ENCODE data around the gene NUMB.

The NUMB gene

DNA sequence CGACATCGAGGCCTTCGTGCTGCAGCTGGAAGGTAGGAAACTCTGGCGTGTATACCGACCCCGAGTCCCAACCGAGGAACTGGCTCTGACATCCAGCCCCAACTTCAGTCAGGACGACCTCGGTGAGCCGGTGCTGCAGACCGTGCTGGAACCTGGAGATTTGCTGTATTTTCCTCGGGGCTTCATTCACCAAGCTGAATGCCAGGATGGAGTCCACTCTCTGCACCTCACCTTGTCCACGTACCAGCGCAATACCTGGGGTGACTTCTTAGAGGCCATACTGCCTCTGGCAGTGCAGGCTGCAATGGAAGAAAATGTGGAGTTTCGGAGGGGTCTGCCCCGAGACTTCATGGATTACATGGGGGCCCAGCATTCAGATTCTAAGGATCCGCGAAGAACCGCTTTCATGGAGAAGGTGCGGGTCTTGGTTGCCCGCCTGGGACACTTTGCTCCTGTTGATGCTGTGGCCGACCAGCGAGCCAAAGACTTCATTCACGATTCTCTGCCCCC is 33.8 kb upstream of the NUMB start:
- TF ChIP-seq, protein P1, sequence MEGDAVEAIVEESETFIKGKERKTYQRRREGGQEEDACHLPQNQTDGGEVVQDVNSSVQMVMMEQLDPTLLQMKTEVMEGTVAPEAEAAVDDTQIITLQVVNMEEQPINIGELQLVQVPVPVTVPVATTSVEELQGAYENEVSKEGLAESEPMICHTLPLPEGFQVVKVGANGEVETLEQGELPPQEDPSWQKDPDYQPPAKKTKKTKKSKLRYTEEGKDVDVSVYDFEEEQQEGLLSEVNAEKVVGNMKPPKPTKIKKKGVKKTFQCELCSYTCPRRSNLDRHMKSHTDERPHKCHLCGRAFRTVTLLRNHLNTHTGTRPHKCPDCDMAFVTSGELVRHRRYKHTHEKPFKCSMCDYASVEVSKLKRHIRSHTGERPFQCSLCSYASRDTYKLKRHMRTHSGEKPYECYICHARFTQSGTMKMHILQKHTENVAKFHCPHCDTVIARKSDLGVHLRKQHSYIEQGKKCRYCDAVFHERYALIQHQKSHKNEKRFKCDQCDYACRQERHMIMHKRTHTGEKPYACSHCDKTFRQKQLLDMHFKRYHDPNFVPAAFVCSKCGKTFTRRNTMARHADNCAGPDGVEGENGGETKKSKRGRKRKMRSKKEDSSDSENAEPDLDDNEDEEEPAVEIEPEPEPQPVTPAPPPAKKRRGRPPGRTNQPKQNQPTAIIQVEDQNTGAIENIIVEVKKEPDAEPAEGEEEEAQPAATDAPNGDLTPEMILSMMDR (IDR thresholded peaks at IDR 0.05; ENCODE audit: borderline replicate concordance, insufficient read depth, low read depth, low read length) = no peak

DNA sequence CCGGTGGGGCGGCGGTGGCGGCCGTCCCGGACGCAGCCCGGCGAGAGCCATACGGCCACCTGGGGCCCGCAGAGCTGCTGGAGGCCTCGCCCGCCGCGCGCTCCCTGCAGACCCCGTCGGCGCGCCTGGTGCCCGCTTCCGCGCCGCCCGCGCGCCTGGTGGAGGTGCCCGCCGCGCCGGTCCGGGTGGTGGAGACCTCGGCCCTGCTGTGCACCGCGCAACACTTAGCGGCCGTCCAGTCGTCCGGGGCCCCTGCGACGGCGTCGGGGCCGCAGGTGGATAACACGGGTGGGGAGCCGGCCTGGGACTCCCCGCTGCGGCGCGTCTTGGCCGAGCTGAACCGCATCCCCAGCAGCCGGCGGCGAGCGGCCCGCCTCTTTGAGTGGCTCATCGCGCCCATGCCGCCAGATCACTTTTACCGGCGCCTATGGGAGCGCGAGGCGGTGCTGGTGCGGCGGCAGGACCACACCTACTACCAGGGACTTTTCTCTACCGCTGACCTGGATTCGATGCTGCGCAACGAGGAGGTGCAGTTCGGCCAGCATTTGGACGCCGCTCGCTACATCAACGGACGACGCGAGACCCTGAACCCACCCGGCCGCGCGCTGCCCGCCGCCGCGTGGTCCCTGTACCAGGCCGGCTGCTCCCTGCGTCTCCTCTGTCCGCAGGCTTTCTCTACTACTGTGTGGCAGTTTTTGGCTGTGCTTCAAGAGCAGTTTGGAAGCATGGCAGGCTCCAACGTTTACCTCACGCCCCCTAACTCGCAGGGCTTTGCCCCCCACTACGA is 33.1 kb upstream of the NUMB start:
- H3K4me3 ChIP-seq (ENCODE audit: low read depth, low read length) = peak overlapping the region; percentile 86
- TF ChIP-seq, protein P1 (IDR thresholded peaks at IDR 0.05; ENCODE audit: borderline replicate concordance, insufficient read depth, low read depth, low read length) = no peak

More for the DNA sequence above, 33.8 kb upstream of the NUMB start:
- H3K4me3 ChIP-seq (ENCODE audit: low read depth, low read length) = peak overlapping the region; percentile 86

DNA sequence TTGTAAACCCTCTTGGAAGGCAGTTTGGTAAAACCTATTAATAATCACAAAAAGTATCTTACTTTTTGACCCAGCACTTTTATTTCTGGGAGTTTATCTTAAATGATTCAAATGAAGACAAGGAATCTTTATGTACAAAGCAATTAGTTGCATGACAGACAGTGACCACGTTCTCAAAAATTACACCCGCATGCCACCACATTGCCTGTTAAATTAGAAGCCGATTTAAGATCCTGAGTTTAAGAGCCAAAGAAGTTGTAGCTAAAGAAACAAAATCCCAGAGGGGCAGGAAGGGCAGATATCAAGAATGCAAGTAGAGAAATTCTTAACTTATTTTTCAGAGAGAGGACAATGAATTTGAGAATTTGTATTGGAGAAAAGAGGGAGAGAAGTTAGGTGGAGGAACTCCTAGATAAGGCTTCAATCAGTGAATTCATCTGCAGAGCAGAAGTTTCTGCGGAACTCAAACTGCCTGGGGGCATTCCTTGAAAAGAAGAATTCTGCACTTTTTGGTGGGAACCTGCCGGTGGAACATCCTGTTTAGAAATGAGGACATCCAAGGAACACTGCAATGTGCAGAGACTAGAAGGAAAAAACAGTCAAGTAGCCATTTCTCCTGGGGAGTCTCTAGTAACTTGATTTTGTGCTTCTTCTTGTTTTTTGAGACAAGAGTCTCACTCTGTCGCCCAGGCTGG is 31.3 kb upstream of the NUMB start:
- TF ChIP-seq, protein P1 (IDR thresholded peaks at IDR 0.05; ENCODE audit: borderline replicate concordance, insufficient read depth, low read depth, low read length) = no peak
- no peak overlapping the region for H3K4me3 ChIP-seq (ENCODE audit: low read depth, low read length)

DNA sequence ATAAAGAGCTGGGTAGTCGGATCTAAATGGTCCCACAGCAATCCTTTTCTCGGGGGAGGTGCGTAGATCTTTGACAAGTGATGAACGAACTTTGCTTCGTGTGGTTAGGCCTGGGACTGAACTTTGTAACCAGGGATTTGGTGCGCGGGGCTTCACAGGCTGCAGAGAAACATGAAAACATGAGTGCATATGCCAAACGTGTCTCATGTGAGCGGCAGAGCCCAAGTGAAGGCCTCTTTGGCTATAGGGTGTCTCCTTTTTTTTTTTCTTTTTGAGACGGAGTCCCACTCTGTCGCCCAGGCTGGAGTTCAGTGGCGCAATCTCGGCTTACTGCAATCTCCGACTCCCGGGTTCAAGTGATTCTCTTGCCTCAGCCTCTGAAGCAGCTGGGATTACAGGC is 20.3 kb upstream of the NUMB start:
- TF ChIP-seq, protein P1 (IDR thresholded peaks at IDR 0.05; ENCODE audit: borderline replicate concordance, insufficient read depth, low read depth, low read length) = no peak

DNA sequence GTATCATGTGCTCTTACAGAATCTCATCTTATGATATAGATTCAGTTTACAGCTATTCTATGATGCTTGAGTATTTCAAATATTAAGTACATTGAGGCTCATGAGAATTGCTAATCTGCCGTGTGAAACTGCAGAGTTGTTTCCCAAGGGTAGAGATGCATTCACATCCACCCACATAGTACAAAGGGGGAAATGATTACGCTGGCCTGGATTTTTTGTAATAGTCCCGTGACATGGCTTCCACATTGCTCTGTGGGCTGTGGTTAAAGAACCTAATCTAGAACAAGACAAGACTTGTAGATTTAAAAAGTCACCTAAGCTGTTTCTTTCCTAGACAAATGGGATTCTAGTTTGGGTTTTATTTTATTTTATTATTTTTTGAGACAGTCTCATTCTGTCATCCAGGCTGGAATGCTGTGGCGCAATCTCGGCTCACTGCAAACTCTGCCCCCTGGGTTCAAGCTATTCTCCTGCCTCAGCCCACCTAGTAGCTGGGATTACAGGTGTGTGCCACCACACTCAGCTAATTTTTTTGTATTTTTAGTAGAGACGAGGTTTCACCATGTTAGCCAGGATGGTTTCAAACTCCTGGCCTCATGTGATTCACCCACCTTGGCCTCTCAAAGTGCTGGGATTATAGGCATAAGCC is 19.4 kb upstream of the NUMB start:
- TF ChIP-seq, protein P1 (IDR thresholded peaks at IDR 0.05; ENCODE audit: borderline replicate concordance, insufficient read depth, low read depth, low read length) = no peak
- no peak overlapping the region for H3K4me3 ChIP-seq (ENCODE audit: low read depth, low read length)

More for the DNA sequence above, 20.3 kb upstream of the NUMB start:
- no peak overlapping the region for H3K4me3 ChIP-seq (ENCODE audit: low read depth, low read length)

DNA sequence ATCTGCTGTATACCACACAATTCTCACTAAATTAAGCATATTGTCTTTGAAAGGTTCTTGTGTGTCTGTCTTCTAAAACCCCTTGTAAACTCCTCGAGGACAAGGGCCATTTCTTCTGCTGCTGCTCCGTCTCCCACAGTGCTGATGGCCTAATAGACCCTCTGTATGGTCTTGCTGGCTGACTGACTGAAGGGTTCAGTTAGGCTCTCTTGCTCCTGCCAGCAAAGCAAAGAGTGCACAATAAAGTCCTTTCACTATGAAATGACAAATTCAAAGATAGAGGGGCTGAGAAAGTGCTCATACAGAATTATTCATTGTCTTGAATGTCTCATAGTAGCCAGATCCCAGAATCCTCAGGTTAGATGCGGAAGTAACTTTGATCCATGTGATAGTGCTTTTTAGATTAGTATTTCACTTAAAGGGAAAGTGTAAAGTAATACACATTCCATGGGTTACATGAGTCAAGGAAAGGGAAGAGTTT is 18.1 kb upstream of the NUMB start:
- TF ChIP-seq, protein P1 (IDR thresholded peaks at IDR 0.05; ENCODE audit: borderline replicate concordance, insufficient read depth, low read depth, low read length) = no peak
- no peak overlapping the region for H3K4me3 ChIP-seq (ENCODE audit: low read depth, low read length)
